GM12873 (cell line): ENCODE data around the gene PDE11A.
A peak's percentile ranks its signal among the peaks of the same experiment; 100 is the strongest.

Experiments
- CTCF ChIP-seq: IDR thresholded peaks from 2 replicates; pipeline ENCODE4 v1.5.1; 2012; ENCODE audit warnings: low read depth, mild to moderate bottlenecking, moderate library complexity, low read length, control low read depth; ENCODE audit not compliant: insufficient read depth; ENCODE audit errors: missing control alignments

The PDE11A gene

GRCh38 chr2:177740700-177741099 lies 331.9 kb downstream of the PDE11A start:
- TF ChIP-seq CTCF, result no peak

- TF ChIP-seq CTCF, result no peak
Observed at GRCh38 chr2:177738461-177739235, 333.9 kb downstream of the PDE11A start.

GRCh38 chr2:177735318-177735803 lies 337.2 kb downstream of the PDE11A start:
- peak; percentile 9 for TF ChIP-seq CTCF

- no peak for TF ChIP-seq CTCF
Observed at GRCh38 chr2:177733322-177733855, 339.2 kb downstream of the PDE11A start.

GRCh38 chr2:177731384-177731783 lies 341.2 kb downstream of the PDE11A start:
- no peak for TF ChIP-seq CTCF

- TF ChIP-seq CTCF, result no peak
Observed at GRCh38 chr2:177730792-177731191, 341.8 kb downstream of the PDE11A start.

- TF ChIP-seq CTCF, result no peak
Observed at GRCh38 chr2:177730363-177730762, 342.2 kb downstream of the PDE11A start.
